Measurements from ENCODE around the gene EFCAB13.

The EFCAB13 gene

GRCh38 chr17:47300718-47301117 is 23.0 kb upstream of the EFCAB13 start:
- H3K9ac ChIP-seq: no peak overlapping the region
- H3K79me2 ChIP-seq: no peaks in the 10 kb centered on the region
- TF ChIP-seq CTCF (IDR thresholded peaks at IDR 0.05): no peak
- H2AFZ ChIP-seq: no peak overlapping the region
- no peaks in the 10 kb centered on the region for H3K9me3 ChIP-seq (ENCODE audit: control insufficient read depth, low read length)
- H3K4me1 ChIP-seq: peaks cover 33% of the 10 kb centered on the region
- H3K4me3 ChIP-seq (ENCODE audit: low read depth, low read length): no peak overlapping the region
- no peaks in the 10 kb centered on the region for H3K27me3 ChIP-seq (ENCODE audit: control insufficient read depth, insufficient read depth, low read length)
- peak overlapping the region; percentile 60 for H3K27ac ChIP-seq
- H3K4me2 ChIP-seq (ENCODE audit: low read length): peak overlapping the region; percentile 41
- no peaks in the 10 kb centered on the region for H3K36me3 ChIP-seq (ENCODE audit: control insufficient read depth, insufficient read depth, low read length)

DNA sequence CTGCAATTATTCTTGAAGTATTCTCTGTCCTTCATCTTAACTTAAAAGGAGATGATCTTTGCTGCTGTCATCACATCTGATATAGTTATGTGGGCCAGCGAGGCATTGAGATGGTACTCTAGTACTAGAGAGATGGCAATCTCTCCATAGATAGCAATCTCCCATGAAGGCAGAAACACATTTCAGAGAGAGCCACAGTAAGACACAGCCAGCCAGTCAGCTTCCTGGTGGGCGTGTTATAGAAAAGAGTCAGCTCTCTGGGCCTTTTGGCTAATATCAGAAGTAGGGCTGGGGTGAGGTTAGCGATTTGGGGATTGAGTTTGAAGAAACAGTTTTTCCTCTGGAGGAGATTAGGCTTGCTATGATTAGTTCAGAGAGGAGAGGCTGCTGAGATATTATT is 22.6 kb upstream of the EFCAB13 start:
- no peak overlapping the region for H3K9ac ChIP-seq
- H3K4me3 ChIP-seq (ENCODE audit: low read depth, low read length): no peak overlapping the region
- peak overlapping the region; percentile 60 for H3K27ac ChIP-seq
- no peaks in the 10 kb centered on the region for H3K27me3 ChIP-seq (ENCODE audit: control insufficient read depth, insufficient read depth, low read length)
- H3K9me3 ChIP-seq (ENCODE audit: control insufficient read depth, low read length): no peaks in the 10 kb centered on the region
- no peaks in the 10 kb centered on the region for H3K36me3 ChIP-seq (ENCODE audit: control insufficient read depth, insufficient read depth, low read length)
- H2AFZ ChIP-seq: no peak overlapping the region
- H3K4me1 ChIP-seq: peaks cover 37% of the 10 kb centered on the region
- H3K79me2 ChIP-seq: no peaks in the 10 kb centered on the region
- no peak for TF ChIP-seq CTCF (IDR thresholded peaks at IDR 0.05)
- no peak overlapping the region for H3K4me2 ChIP-seq (ENCODE audit: low read length)

DNA sequence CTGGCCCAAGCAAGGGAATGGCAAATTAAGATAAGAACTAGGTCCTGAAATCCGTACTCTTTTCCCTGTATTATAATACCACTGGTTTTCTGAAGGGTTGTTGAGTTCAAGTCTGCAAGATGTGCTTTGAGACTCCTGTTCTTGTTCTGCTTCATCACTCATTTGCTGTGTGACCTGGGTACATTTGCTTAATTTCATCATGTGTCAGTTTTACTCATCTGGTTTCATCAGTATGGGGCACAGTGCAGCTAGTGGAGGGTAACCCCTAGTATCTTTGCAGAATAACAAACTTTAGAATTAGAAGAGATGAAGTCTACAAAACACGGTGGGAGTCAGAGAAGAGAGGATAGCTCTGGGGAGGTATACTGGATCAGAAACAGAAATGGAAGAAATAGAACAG is 21.9 kb upstream of the EFCAB13 start:
- Histone ChIP-seq H3K79me2 (no peaks in the 10 kb centered on the region), H3K9me3 (ENCODE audit: control insufficient read depth, low read length) (no peaks in the 10 kb centered on the region), H3K4me2 (ENCODE audit: low read length) (no peak overlapping the region), H3K4me1 (peaks cover 38% of the 10 kb centered on the region), H3K27me3 (ENCODE audit: control insufficient read depth, insufficient read depth, low read length) (no peaks in the 10 kb centered on the region), H3K27ac (no peak overlapping the region), H3K4me3 (ENCODE audit: low read depth, low read length) (no peak overlapping the region), H3K9ac (no peak overlapping the region), H2AFZ (no peak overlapping the region), H3K36me3 (ENCODE audit: control insufficient read depth, insufficient read depth, low read length) (no peaks in the 10 kb centered on the region)
- no peak for TF ChIP-seq CTCF (IDR thresholded peaks at IDR 0.05)

DNA sequence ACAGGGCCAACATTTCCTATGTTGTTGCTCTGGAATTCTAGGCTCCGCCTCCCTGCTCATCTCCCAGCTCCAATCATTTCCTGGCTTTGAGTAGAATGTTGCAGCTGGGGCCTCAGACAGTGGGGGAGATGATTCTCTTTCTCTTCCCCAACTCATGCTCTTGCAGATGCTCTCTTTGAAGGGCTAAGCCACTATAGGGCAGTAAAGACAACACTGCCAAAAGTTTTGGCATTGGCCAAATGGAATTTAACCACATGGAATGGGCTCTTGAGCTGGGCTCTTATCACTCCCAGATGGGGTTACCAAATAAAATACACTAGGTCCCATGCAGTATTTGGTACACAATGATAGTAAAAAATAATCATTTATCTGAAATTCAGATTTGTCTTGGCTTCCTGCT is 19.6 kb upstream of the EFCAB13 start:
- Histone ChIP-seq H3K9ac (no peak overlapping the region), H3K36me3 (ENCODE audit: control insufficient read depth, insufficient read depth, low read length) (no peaks in the 10 kb centered on the region), H3K9me3 (ENCODE audit: control insufficient read depth, low read length) (no peaks in the 10 kb centered on the region), H3K27me3 (ENCODE audit: control insufficient read depth, insufficient read depth, low read length) (no peaks in the 10 kb centered on the region), H3K4me2 (ENCODE audit: low read length) (no peak overlapping the region), H3K79me2 (no peaks in the 10 kb centered on the region), H3K4me3 (ENCODE audit: low read depth, low read length) (no peak overlapping the region), H2AFZ (no peak overlapping the region), H3K4me1 (peaks cover 27% of the 10 kb centered on the region), H3K27ac (peak overlapping the region; percentile 77)
- TF ChIP-seq CTCF (IDR thresholded peaks at IDR 0.05): no peak

- no peak for TF ChIP-seq CTCF (IDR thresholded peaks at IDR 0.05)
- no peak overlapping the region for H3K9ac ChIP-seq
- no peaks in the 10 kb centered on the region for H3K27me3 ChIP-seq (ENCODE audit: control insufficient read depth, insufficient read depth, low read length)
- no peak overlapping the region for H2AFZ ChIP-seq
- H3K79me2 ChIP-seq: no peaks in the 10 kb centered on the region
- H3K4me3 ChIP-seq (ENCODE audit: low read depth, low read length): peak overlapping the region; percentile 19
- H3K9me3 ChIP-seq (ENCODE audit: control insufficient read depth, low read length): no peaks in the 10 kb centered on the region
- peak overlapping the region; percentile 58 for H3K4me2 ChIP-seq (ENCODE audit: low read length)
- peak overlapping the region; percentile 77 for H3K27ac ChIP-seq
- peaks cover 21% of the 10 kb centered on the region for H3K4me1 ChIP-seq
- no peaks in the 10 kb centered on the region for H3K36me3 ChIP-seq (ENCODE audit: control insufficient read depth, insufficient read depth, low read length)
These were observed 18.3 kb upstream of the EFCAB13 start for GRCh38 chr17:47305302-47305923.
